ENCODE measurements around the gene TAF13. TPM values are rescaled to one million over a fixed set of nuclear protein-coding genes. Genes with fewer than 3 reads are reported as not detected.

The TAF13 gene
- total RNA-seq, 1 donor, result 84.7 TPM

DNA sequence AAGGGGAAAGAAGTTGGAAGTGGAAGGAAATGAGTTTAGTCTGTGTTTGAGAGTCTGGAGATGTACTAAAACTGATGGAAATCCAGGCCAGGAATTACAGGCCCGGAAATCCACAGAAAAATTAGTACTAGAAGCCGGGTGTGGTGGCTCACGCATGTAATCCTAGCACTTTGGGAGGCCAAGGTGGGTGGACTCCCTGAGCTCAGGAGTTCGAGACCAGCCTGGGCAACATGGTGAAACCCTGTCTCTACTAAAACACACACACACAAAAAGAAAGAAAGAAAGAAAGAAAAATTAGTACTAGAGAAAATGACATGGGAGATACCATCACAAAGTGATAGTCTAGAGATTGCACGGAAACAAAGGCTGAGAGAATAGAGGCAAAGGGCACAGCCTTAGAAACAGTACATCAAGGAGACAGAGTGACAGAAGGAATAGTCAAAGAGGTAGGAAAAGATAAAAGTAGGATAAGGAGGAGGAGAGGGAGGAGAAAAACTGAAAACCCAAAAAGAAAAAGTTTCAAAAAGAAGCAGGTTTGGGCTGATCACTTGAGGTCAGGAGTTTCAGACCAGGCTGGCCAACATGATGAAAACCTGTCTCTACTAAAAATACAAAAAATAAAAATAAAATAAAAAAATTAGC is 4.8 kb upstream of the TAF13 start:
- H3K27me3 ChIP-seq (ENCODE audit: insufficient read depth, low read length), result no peaks in the 10 kb centered on the region
- H4K20me1 ChIP-seq (ENCODE audit: insufficient read depth, low read length), result no peaks in the 10 kb centered on the region
- no peak overlapping the region for H3K27ac ChIP-seq (ENCODE audit: low read depth, low read length)
- no peaks in the 10 kb centered on the region for H3K9me3 ChIP-seq (ENCODE audit: low read depth, low read length)
- H3K79me2 ChIP-seq (ENCODE audit: insufficient read depth, low read length), result peaks cover 3% of the 10 kb centered on the region
- no peak overlapping the region for H2AFZ ChIP-seq (ENCODE audit: low read length)
- TF ChIP-seq, protein P1, sequence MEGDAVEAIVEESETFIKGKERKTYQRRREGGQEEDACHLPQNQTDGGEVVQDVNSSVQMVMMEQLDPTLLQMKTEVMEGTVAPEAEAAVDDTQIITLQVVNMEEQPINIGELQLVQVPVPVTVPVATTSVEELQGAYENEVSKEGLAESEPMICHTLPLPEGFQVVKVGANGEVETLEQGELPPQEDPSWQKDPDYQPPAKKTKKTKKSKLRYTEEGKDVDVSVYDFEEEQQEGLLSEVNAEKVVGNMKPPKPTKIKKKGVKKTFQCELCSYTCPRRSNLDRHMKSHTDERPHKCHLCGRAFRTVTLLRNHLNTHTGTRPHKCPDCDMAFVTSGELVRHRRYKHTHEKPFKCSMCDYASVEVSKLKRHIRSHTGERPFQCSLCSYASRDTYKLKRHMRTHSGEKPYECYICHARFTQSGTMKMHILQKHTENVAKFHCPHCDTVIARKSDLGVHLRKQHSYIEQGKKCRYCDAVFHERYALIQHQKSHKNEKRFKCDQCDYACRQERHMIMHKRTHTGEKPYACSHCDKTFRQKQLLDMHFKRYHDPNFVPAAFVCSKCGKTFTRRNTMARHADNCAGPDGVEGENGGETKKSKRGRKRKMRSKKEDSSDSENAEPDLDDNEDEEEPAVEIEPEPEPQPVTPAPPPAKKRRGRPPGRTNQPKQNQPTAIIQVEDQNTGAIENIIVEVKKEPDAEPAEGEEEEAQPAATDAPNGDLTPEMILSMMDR (IDR thresholded peaks at IDR 0.05; ENCODE audit: extremely low read depth, low read depth, low read length), result no peak
- no peak overlapping the region for H3K4me2 ChIP-seq (ENCODE audit: insufficient read depth, low read length)
- H3K4me3 ChIP-seq (ENCODE audit: insufficient read depth, low read length), result no peak overlapping the region
- DNase-seq (ENCODE audit: insufficient read length, low spot score, missing footprints), result no peak
- no peaks in the 10 kb centered on the region for H3K36me3 ChIP-seq (ENCODE audit: insufficient read depth, low read length)
- no peaks in the 10 kb centered on the region for H3K4me1 ChIP-seq (ENCODE audit: insufficient read depth, low read length)

DNA sequence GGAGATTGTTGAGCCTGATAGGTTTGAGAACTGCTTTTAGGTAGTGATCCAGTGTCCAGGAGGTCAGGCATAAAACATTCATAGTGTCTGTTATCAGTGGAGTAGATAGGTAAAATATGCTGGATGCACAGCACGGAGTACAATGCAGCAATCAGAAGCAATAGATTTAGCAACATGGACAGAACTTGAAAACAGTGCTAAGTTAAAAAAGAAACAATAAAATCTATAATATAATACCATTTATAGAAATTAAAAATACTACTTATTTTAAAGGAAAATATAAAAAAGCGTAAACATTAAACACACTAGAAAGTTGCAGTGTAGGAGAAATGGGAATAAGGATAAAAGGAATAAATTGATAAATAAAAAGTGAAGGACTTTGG is 3.4 kb upstream of the TAF13 start:
- H3K36me3 ChIP-seq (ENCODE audit: insufficient read depth, low read length), result no peaks in the 10 kb centered on the region
- no peak overlapping the region for H3K27ac ChIP-seq (ENCODE audit: low read depth, low read length)
- H3K79me2 ChIP-seq (ENCODE audit: insufficient read depth, low read length), result peaks cover 14% of the 10 kb centered on the region
- no peaks in the 10 kb centered on the region for H3K27me3 ChIP-seq (ENCODE audit: insufficient read depth, low read length)
- no peaks in the 10 kb centered on the region for H3K9me3 ChIP-seq (ENCODE audit: low read depth, low read length)
- DNase-seq (ENCODE audit: insufficient read length, low spot score, missing footprints), result no peak
- no peak overlapping the region for H3K4me2 ChIP-seq (ENCODE audit: insufficient read depth, low read length)
- peaks cover 8% of the 10 kb centered on the region for H3K4me1 ChIP-seq (ENCODE audit: insufficient read depth, low read length)
- H2AFZ ChIP-seq (ENCODE audit: low read length), result no peak overlapping the region
- no peak overlapping the region for H3K4me3 ChIP-seq (ENCODE audit: insufficient read depth, low read length)
- H4K20me1 ChIP-seq (ENCODE audit: insufficient read depth, low read length), result no peaks in the 10 kb centered on the region
- TF ChIP-seq, protein P1 (IDR thresholded peaks at IDR 0.05; ENCODE audit: extremely low read depth, low read depth, low read length), result no peak

DNA sequence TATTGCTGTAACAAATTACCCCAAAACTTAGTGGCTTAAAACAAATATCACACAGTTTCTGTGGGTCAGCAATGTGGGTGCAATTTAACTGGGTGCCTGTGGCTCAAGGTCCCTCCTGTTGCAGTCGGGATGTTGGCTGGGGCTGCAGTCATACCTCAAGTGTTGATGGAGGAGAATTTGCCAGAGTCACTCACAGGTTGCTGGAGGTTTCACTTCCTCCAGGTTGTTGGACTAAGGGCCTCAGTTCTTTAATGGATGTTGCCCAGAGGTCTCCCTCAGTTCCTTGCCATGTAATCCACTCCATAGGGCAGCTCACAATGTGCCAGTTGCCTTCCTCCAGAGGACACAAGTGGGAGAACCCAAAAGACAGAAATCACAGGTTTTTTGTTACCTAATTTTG is 2.5 kb upstream of the TAF13 start:
- Histone ChIP-seq H4K20me1 (ENCODE audit: insufficient read depth, low read length) (no peaks in the 10 kb centered on the region), H3K27ac (ENCODE audit: low read depth, low read length) (no peak overlapping the region), H3K27me3 (ENCODE audit: insufficient read depth, low read length) (no peaks in the 10 kb centered on the region), H3K4me2 (ENCODE audit: insufficient read depth, low read length) (no peak overlapping the region), H2AFZ (ENCODE audit: low read length) (no peak overlapping the region), H3K36me3 (ENCODE audit: insufficient read depth, low read length) (peaks cover 2% of the 10 kb centered on the region), H3K4me1 (ENCODE audit: insufficient read depth, low read length) (peaks cover 8% of the 10 kb centered on the region), H3K4me3 (ENCODE audit: insufficient read depth, low read length) (no peak overlapping the region), H3K79me2 (ENCODE audit: insufficient read depth, low read length) (peaks cover 21% of the 10 kb centered on the region), H3K9me3 (ENCODE audit: low read depth, low read length) (no peaks in the 10 kb centered on the region)
- no peak for DNase-seq (ENCODE audit: insufficient read length, low spot score, missing footprints)
- TF ChIP-seq, protein P1 (IDR thresholded peaks at IDR 0.05; ENCODE audit: extremely low read depth, low read depth, low read length), result no peak

DNA sequence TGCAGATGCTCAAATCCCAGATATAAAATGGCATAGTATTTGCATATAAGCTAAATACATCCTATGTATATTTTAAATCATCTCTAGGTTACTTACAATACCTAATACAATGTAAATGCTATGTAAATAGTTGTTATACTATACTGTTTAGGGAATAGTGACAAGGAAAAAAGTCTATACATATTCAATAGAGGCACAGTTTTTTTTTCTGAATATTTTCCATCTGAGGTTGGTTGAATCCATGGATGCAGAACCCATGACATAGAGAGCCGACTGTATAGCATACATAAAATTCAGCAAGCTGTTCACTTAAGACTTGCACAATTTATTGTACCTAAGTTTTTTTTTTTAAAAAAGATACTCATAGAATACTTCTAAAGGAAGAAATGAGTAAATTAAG is 6.5 kb downstream of the TAF13 start:
- peaks cover 56% of the 10 kb centered on the region for H3K36me3 ChIP-seq (ENCODE audit: insufficient read depth, low read length)
- peaks cover 69% of the 10 kb centered on the region for H3K79me2 ChIP-seq (ENCODE audit: insufficient read depth, low read length)
- no peak overlapping the region for H3K27ac ChIP-seq (ENCODE audit: low read depth, low read length)
- TF ChIP-seq, protein P1 (IDR thresholded peaks at IDR 0.05; ENCODE audit: extremely low read depth, low read depth, low read length), result no peak
- no peaks in the 10 kb centered on the region for H3K9me3 ChIP-seq (ENCODE audit: low read depth, low read length)
- no peak for DNase-seq (ENCODE audit: insufficient read length, low spot score, missing footprints)
- peaks cover 33% of the 10 kb centered on the region for H4K20me1 ChIP-seq (ENCODE audit: insufficient read depth, low read length)
- no peak overlapping the region for H2AFZ ChIP-seq (ENCODE audit: low read length)
- H3K27me3 ChIP-seq (ENCODE audit: insufficient read depth, low read length), result no peaks in the 10 kb centered on the region
- H3K4me3 ChIP-seq (ENCODE audit: insufficient read depth, low read length), result no peak overlapping the region
- no peaks in the 10 kb centered on the region for H3K4me1 ChIP-seq (ENCODE audit: insufficient read depth, low read length)
- no peak overlapping the region for H3K4me2 ChIP-seq (ENCODE audit: insufficient read depth, low read length)

Data from osteoblast (primary cell).